Adrenal gland (tissue), 12 donors: ENCODE results near the gene SGPL1. TPM values are rescaled to one million over a fixed set of nuclear protein-coding genes. Genes with fewer than 3 reads are reported as not detected.

Experiments
- DNase-seq, 7 donors: peaks; one replicate each; pipeline ENCODE4 v3.0.0-alpha.2; 2019 to 2020
- H3K27ac ChIP-seq, 5 donors: fragments of 200-600 bp; sonication (generic) in 4 of 5; 1 replicate in 3 of 5; 2 replicates in 2 of 5; pipeline versions ENCODE4 v1.5.1 to v1.8.0; 2016 to 2020; ENCODE audit warnings: mild to moderate bottlenecking in 1 of 5
- H3K27me3 ChIP-seq: fragments of 200-600 bp; 2 replicates; pipeline ENCODE4 v1.8.0; 2021
- H3K36me3 ChIP-seq, 2 donors: fragments of 200-600 bp; replicated peaks in 1 of 2; 1 replicate in 1 of 2; 2 replicates in 1 of 2; pipeline versions ENCODE4 v1.5.1 to v1.8.0; 2018 to 2022
- H3K4me1 ChIP-seq, 2 donors: fragments of 200-600 bp; replicated peaks in 1 of 2; 1 replicate in 1 of 2; 2 replicates in 1 of 2; pipeline versions ENCODE4 v1.5.1 to v1.8.0; 2018 to 2021
- H3K4me3 ChIP-seq, 4 donors: fragments of 200-600 bp; sonication (generic) in 3 of 4; one replicate each; pipeline ENCODE4 v1.5.1; 2016 to 2018
- H3K9me3 ChIP-seq, 3 donors: fragments of 200-600 bp; sonication (generic) in 1 of 3; replicated peaks in 1 of 3; 1 replicate in 2 of 3; 2 replicates in 1 of 3; pipeline versions ENCODE4 v1.5.1 to v1.8.0; 2016 to 2021
- POLR2A ChIP-seq, 2 donors: fragments of 450-650 bp; IDR thresholded peaks; one replicate each; pipeline ENCODE4 v1.6.1; 2017; ENCODE audit warnings: antibody characterized with exemption in 2 of 2, mild to moderate bottlenecking in 2 of 2, moderate library complexity in 1 of 2
- WGBS, 4 donors: extraction: QIAGEN DNeasy Blood & Tissue Kit in 2 of 4; methylation state at CpG; one replicate each; pipeline versions ENCODE4 v1.1.5 to v1.1.7; 2013 to 2017; 5-methylcytosine and 5-hydroxymethylcytosine counted together
- intact Hi-C, 2 donors: fragments of 100-400 bp; cut with DNase I; formaldehyde crosslinking; loops; one replicate each; pipeline versions ENCODE4 v1.14.1 to v1.15.0; 2022 to 2023
- polyA plus RNA-seq, 3 donors: library from polyadenylated mRNA; stranded (reverse); fragments of 200-250 nt in 2 of 3; fragments of 350-450 nt in 1 of 3; fragmentation: Illumina TruSeq in 1 of 3; extraction: RNeasy Lipid Tissue Mini Kit (QIAGEN cat#74804) in 1 of 3; gene quantifications; one replicate each; pipeline ENCODE4 v1.2.3, GENCODE V29; 2013 to 2014
- total RNA-seq, 9 donors: library from RNA; depleted of rRNA in 4 of 9; stranded (reverse); fragments of >200 nt in 4 of 9; fragments of 120-200 nt in 1 of 9; fragmentation: NEBNext Ultra II Directional in 1 of 9; extraction: Animal tissue kit (Norgen Biotek cat#: 25700) in 1 of 9; gene quantifications; one replicate each; pipeline versions ENCODE4 v1.1.0 to v1.2.4, GENCODE V29; 2013 to 2023
- TF ChIP-seq, protein P1 (sequence below), 6 experiments: fragments of 450-650 bp in 4 of 6; fragments of 200-600 bp in 2 of 6; sonication (generic) in 1 of 6; IDR thresholded peaks; 1 replicate in 5 of 6; 2 replicates in 1 of 6; pipeline versions ENCODE4 v1.5.1 to v1.8.0; 2016 to 2021; ENCODE audit warnings: antibody characterized with exemption in 6 of 6, mild to moderate bottlenecking in 2 of 6, moderate library complexity in 1 of 6
- donor health status: healthy with polysubstance abuse.
- donor health status: Bipolar disorder and iron deficiency.
- donor health status: DM: yes; HTN: yes; CAD: no.
- donor health status: DM: no; HTN: no; CAD: no.
- donor health status: DM: no; HTN: no; CAD: no.
- donor health status: DM: yes; HTN: yes; CAD: no.

SGPL1 gene
- total and polyA plus RNA-seq, 12 donors, result 8.7 to 47.9 (median 33.2) TPM

DNA sequence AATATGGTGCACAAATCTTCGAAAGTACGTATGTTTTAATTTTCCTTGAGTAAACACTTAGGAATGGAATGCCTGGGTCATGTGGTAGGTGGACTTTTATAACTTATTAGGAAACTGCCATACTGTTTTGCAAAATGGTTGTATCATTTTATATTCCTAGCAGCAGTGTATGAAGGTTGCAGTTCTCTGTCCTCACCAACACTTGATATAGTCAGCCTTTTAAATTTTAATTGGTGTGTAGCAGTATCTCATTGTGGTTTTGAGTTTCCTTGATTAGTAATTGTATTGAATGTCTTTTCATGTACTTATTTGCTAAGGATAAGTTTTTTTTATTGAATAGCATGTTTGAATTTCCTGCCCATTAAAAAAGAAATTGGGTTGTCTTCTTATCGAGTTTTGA, 73.5 kb downstream of the SGPL1 start:
- Histone ChIP-seq H3K4me3 (no peak overlapping the region), H3K36me3 (peaks cover 0 to 14% of the 10 kb centered on the region in 2 donors), H3K27ac (no peak overlapping the region), H3K9me3 (no peaks in the 10 kb centered on the region), H3K27me3 (no peaks in the 10 kb centered on the region), H3K4me1 (peaks cover 15 to 26% of the 10 kb centered on the region in 2 donors)
- WGBS, 4 donors, result 90 to 97% (median 92%) methylated on average over 3 of the region's 3 CpGs
- DNase-seq, result no peak
- no peak for TF ChIP-seq POLR2A (IDR thresholded peaks at IDR 0.05)
- TF ChIP-seq, protein P1, sequence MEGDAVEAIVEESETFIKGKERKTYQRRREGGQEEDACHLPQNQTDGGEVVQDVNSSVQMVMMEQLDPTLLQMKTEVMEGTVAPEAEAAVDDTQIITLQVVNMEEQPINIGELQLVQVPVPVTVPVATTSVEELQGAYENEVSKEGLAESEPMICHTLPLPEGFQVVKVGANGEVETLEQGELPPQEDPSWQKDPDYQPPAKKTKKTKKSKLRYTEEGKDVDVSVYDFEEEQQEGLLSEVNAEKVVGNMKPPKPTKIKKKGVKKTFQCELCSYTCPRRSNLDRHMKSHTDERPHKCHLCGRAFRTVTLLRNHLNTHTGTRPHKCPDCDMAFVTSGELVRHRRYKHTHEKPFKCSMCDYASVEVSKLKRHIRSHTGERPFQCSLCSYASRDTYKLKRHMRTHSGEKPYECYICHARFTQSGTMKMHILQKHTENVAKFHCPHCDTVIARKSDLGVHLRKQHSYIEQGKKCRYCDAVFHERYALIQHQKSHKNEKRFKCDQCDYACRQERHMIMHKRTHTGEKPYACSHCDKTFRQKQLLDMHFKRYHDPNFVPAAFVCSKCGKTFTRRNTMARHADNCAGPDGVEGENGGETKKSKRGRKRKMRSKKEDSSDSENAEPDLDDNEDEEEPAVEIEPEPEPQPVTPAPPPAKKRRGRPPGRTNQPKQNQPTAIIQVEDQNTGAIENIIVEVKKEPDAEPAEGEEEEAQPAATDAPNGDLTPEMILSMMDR (IDR thresholded peaks at IDR 0.05), result no peak
- intact Hi-C loops, result no loop called here

DNA sequence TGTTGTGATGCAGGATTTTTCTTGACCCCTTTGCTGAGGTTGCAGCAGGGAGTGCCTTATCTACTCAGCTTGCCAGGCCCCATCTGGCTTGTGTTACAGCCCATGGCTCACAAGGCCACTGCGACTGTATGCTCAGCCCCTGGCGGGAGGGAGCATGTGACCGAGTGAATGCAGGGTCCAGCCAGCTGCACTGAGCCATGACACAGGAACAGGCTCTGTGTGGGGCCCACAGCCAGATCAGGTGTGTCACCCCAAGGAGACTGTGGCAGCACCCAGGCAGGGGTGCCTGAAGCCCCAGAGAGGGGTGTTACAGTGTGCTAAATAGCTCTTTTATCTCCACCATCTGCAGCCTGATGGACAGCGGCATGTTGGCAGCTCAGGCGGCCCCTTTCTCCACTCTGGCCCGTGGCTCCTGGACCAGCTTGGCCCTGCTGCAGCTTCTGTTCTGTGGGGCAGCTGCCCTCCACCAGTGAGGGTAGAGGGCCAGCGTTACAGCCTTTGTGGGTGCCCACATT, 75.2 kb downstream of the SGPL1 start:
- DNase-seq, result peak; percentile 81 to 96 (median 93)
- TF ChIP-seq, protein P1 (IDR thresholded peaks at IDR 0.05), result no peak
- TF ChIP-seq POLR2A (IDR thresholded peaks at IDR 0.05), result peak in 1 of 2 donors; percentile 54
- intact Hi-C loops, result no loop called here
- H3K36me3 ChIP-seq, result no peaks in the 10 kb centered on the region
- H3K4me3 ChIP-seq, result no peak overlapping the region
- no peaks in the 10 kb centered on the region for H3K27me3 ChIP-seq
- H3K9me3 ChIP-seq, result no peaks in the 10 kb centered on the region
- peaks cover 15 to 26% of the 10 kb centered on the region in 2 donors for H3K4me1 ChIP-seq
- WGBS, 4 donors, result 15 to 47% (median 39%) methylated on average over 4 to 7 of the region's 7 CpGs
- H3K27ac ChIP-seq, result peak overlapping the region in 3 of 5 donors; percentile 72 to 75 (median 74)

DNA sequence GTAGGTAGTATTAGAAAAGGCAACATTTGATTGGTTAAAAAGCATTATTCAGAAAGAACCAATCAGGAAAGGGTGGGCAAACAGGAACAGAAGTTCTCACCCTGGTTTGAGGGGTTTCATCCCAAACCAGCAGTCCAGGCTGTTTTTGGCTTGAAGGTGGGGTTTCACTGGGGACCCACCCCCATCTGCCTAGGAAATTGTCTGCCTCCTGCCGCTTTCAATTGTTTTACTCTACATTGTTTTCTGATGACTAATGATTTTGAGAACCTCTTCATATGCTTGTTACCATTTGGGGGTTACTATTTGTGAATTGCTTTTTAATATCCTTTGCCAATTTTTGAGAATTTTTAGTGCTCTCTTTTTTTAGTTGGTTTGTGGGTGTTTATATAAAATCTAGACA, 75.9 kb downstream of the SGPL1 start:
- Histone ChIP-seq H3K36me3 (no peaks in the 10 kb centered on the region), H3K4me3 (no peak overlapping the region), H3K27me3 (no peaks in the 10 kb centered on the region), H3K27ac (peak overlapping the region in 2 of 5 donors; percentile 74 to 75), H3K4me1 (peaks cover 15 to 26% of the 10 kb centered on the region in 2 donors), H3K9me3 (no peaks in the 10 kb centered on the region)
- intact Hi-C loops, result no loop called here
- no peak for DNase-seq
- WGBS, 4 donors, result 78 to 84% (median 80%) methylated on average over 1 of the region's 1 CpG
- TF ChIP-seq POLR2A (IDR thresholded peaks at IDR 0.05), result no peak
- TF ChIP-seq, protein P1 (IDR thresholded peaks at IDR 0.05), result no peak

DNA sequence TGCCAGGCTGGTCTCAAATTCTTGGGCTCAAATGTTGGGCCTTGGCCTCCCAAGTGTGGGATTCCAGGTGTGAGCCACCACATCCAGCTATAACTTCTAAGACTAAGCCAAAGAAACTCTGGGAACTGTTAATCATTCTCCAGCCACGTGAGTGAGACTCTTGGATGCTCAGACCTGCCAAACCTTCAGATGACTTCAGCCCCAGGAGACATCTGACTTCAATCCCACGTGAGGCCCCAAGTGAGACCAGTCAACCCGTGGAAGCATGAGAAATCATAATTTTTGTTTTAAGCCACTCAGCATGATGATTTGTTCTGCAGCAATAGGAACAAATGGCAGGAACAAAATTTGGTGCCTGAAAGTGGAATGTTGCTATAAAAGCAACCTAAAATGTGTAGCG, 76.9 kb downstream of the SGPL1 start:
- no peaks in the 10 kb centered on the region for H3K36me3 ChIP-seq
- TF ChIP-seq, protein P1 (IDR thresholded peaks at IDR 0.05), result no peak
- TF ChIP-seq POLR2A (IDR thresholded peaks at IDR 0.05), result no peak
- no peak overlapping the region for H3K4me3 ChIP-seq
- H3K9me3 ChIP-seq, result no peaks in the 10 kb centered on the region
- H3K27ac ChIP-seq, result no peak overlapping the region
- H3K4me1 ChIP-seq, result peaks cover 10 to 18% of the 10 kb centered on the region in 2 donors
- 92 to 93% (median 93%) methylated on average over 4 of the region's 4 CpGs for WGBS, 4 donors
- no peaks in the 10 kb centered on the region for H3K27me3 ChIP-seq
- intact Hi-C loops, result no loop called here
- peak in 1 of 7 donors; percentile 5 for DNase-seq
